Skeletal muscle cell (primary cell): Measurements from ENCODE around the gene STRN4.
"Not testable (repeated sequence)": the region's sequence is repeated elsewhere in the genome, so short reads cannot be mapped to it uniquely, and the experiment has no call there.

ENCODE experiments used
- DNase-seq: peaks from one replicate; pipeline ENCODE4 v3.0.0-alpha.2; 2010; ENCODE audit warnings: low read depth
- H3K4me3 ChIP-seq: 2 replicates; pipeline ENCODE4 v1.5.1; 2011; ENCODE audit warnings: low read depth, mild to moderate bottlenecking, control low read depth, low read length, moderate library complexity

STRN4 gene

GRCh38 chr19:46746281-46747057, at the start of gene STRN4:
TSS of gene STRN4 (minus strand) at chr19:46746450. CDS start at chr19:46746430, 20 bp downstream.
- no peak for DNase-seq
- H3K4me3 ChIP-seq, result peak within 1 kb of the TSS; percentile 83

DNA sequence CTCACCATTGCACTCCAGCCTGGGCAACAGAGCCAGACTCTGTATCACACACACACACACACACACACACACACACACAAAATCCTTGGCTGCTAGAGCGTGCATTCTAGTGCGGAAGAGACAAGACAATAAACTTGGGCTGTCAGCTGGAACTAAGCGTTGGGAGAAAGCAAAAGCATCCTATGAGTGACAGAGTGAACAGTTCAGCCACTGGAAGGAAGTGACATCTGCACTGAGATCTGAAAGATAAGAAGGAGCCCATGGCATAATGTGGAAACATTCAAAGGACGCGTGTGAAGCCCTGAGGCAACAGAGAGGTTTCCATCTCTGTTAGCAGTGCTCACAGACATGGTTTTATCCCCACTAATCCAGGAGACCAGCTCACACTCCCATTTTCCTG, 45.7 kb upstream of the STRN4 start:
- H3K4me3 ChIP-seq, result no peak overlapping the region
- no peak for DNase-seq

DNA sequence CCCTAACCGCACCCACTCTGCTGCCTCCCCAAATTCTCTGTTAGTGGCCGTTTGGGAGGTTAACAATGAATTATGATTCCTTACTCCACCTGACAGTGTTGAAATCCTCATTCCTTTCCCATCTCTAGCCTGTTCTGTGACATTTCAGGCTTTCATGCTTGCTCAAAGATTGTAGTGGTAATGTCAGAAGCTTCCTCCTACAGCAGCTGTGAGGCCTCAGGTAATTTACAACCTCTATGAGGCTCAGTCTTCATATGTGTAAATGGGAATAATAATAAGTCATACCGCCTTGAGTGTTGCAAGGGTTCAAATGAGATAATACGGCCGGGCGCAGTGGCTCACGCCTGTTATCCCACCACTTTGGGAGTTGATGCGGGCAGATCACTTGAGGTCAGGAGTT, 43.1 kb upstream of the STRN4 start:
- H3K4me3 ChIP-seq, result no peak overlapping the region
- DNase-seq, result no peak

GRCh38 chr19:46788968-46789338, 42.7 kb upstream of the STRN4 start:
- no peak for DNase-seq
- no peak overlapping the region for H3K4me3 ChIP-seq

DNA sequence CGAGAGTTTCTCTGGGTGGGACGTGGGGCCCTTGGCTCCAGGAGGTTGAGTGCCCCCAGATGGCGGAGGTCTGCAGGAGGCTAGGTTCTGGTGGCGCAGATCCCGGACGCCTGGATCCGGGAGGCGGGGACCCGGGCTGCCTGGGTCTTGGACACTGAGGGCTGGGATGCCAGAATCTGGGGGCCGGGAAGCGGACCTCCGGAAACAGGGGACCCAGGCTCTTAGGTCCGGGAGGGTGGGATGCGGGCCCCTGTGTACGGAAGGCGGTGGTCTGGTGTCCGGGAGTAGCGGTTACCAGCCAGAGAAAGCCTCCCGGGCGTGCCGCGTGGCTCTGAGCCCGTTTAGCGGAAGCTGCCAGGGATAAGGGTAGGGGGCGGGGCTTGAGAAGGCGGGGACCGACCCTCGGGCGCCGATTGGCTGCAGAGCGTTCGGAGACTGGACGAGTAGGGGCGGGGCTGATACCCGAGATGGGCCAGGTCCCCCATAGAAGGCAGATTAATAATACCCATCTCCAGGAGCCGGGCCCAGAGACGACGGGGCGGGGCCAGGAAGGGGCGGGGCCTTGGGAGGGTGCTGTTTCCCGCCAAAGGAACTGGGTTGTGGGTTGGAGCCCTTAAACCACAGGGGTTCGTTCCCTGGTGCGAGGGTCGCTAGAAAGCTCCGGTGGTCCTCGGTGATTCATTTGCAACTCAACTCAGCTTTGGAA, 42.2 kb upstream of the STRN4 start, which contains the start of gene SLC1A5:
Gene SLC1A5, minus strand, starts transcription at position 333 of the 706 bp plus-strand sequence. CDS start 629 bp downstream, outside the sequence.
- peak within 1 kb of the TSS; percentile 84 for H3K4me3 ChIP-seq
- peak; percentile 90 for DNase-seq

GRCh38 chr19:46787331-46788261, 41.3 kb upstream of the STRN4 start:
- peak overlapping the region; percentile 84 for H3K4me3 ChIP-seq
- peak; percentile 43 for DNase-seq

GRCh38 chr19:46787040-46787330, 40.7 kb upstream of the STRN4 start:
- DNase-seq, result no peak

DNA sequence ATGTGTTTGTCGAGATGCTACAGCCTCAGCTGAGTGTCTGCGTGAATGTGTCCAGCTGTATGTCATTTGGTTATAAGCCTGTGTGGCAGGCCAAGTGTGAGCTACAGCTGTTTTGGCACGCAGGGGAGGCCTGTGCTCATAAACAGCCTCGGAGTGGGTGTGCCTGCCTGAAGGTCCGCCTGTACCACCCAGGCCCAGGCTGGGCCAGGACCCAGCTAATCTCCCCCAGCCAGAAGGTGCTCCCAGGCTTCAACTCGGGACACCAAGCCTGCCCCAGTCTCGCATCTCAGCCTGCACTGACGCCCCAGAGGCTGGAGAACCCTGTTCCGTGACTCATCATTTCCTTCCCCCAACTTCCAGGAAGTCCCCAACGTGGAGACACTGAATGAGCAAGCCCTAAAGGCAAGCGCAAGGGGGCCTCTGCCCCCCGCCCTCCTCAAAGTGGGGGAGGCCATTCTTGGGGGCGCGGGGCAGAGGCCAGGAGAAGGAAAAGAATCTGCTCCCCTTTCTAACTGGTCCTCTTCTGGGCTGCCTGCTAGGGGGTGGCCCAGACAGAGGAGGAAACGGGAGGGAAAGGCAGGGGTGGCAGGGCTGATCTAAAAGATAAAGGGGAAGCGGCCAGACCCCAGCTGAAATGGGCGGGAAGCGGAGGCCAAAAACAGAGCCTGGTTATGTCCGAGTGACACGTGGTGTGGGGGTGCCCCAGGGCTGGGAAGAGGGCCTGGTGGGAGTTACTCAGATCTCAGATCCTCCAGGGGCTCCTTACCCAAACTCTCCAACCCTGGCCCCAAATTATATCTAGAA, 40.2 kb upstream of the STRN4 start:
- peak overlapping the region; percentile 84 for H3K4me3 ChIP-seq
- DNase-seq, result peak; percentile 36

More at GRCh38 chr19:46787040-46787330, 40.7 kb upstream of the STRN4 start:
- H3K4me3 ChIP-seq, result peak overlapping the region; percentile 84

GRCh38 chr19:46785980-46786235, 39.7 kb upstream of the STRN4 start:
- peak overlapping the region; percentile 84 for H3K4me3 ChIP-seq
- no peak for DNase-seq

- DNase-seq, result no peak
- H3K4me3 ChIP-seq, result peak overlapping the region; percentile 84
Measured at GRCh38 chr19:46785054-46785979, 39.1 kb upstream of the STRN4 start.

- peak overlapping the region; percentile 84 for H3K4me3 ChIP-seq
- DNase-seq, result peak; percentile 72
Measured at GRCh38 chr19:46784262-46785053, 38.2 kb upstream of the STRN4 start.

DNA sequence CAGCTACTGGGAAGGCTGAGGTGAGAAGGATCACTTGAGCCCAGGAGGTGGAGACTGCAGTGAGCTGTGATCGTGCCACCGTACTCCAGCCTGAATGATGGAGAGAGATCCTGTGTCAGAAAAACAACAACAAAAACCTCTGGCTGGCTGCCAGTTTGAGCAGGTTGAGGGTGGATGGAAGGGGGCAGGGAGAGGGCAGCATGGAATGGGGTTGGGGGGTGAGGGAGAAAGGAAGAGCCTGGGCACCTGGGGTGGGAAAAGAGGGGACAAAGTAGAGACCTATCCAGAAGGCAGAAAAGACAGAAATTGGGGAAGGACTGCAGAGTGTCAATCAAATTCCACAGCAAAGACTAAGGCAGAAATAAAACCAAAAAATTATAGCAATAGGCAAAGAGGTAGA, 37.4 kb upstream of the STRN4 start:
- H3K4me3 ChIP-seq, result peak overlapping the region; percentile 84
- DNase-seq, result no peak

- DNase-seq, result no peak
- no peak overlapping the region for H3K4me3 ChIP-seq
Measured at GRCh38 chr19:46782355-46783019, 36.2 kb upstream of the STRN4 start.

DNA sequence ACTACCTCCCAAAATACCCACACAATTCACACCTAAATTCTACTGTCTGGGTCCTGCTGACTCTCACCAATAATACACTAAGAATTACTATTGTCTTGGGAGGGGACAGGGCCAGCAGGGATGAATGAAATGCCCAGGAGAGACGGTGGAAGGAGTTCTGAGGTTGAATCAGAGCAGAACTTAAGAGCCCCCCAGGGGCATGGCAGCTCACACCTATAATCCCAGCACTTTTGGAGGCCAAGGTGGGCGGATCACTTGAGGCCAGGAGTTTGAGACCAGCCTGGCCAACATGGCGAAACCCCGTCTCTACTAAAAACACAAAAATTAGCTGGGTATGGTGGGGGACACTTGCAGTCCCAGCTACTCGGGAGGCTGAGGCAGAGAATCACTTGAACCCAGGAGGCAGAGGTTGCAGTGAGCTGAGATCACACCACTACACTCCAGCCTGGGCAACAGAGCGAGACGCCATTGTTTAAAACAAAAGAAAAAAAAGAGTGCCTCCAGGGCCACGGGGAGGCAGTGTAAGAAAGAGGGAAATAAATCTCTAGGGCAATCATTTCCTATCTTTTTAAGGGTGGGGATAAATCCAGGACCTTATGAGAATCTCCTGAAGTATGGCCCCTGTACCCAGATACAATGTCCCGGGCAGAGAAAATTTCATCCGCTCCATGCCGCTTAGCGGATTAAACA, 31.9 kb upstream of the STRN4 start:
- not testable (repeated sequence) for DNase-seq

GRCh38 chr19:46776927-46777911, 31.0 kb upstream of the STRN4 start:
- no peak for DNase-seq
- no peak overlapping the region for H3K4me3 ChIP-seq

More for the DNA sequence above, 31.9 kb upstream of the STRN4 start:
- H3K4me3 ChIP-seq, result not testable (repeated sequence)
